ENCODE results near the gene USP50. TPM values are rescaled to one million over a fixed set of nuclear protein-coding genes. Genes with fewer than 3 reads are reported as not detected.

USP50 gene
- total RNA-seq, 1 experiment from 2014 or later, result 0.57 TPM

- Mint-ChIP-seq H3K9me3 (ENCODE audit: unreplicated experiment) (no peaks in the 10 kb centered on the region), H3K36me3 (ENCODE audit: insufficient read depth, unreplicated experiment) (peaks cover 78% of the 10 kb centered on the region), H3K27me3 (ENCODE audit: insufficient read depth, unreplicated experiment) (no peaks in the 10 kb centered on the region), H3K27ac (ENCODE audit: unreplicated experiment) (no peak overlapping the region), H3K4me1 (ENCODE audit: low read depth, unreplicated experiment) (no peaks in the 10 kb centered on the region), H3K4me3 (ENCODE audit: unreplicated experiment) (no peak overlapping the region)
- BruUV-seq (replicated peaks), result no TSS peak
- POLR2A ChIA-PET, result no interaction called here
- Histone ChIP-seq H3K4me3 (ENCODE audit: low read depth, low read length) (no peak overlapping the region), H3K9me3 (no peaks in the 10 kb centered on the region), H3K27me3 (replicated peaks; ENCODE audit: control insufficient read depth, insufficient read depth, low read length) (no peaks in the 10 kb centered on the region), H3K36me3 (ENCODE audit: control insufficient read depth, insufficient read depth, low read length) (no peaks in the 10 kb centered on the region; the same call in 1 of the 2 replicates), H3K4me1 (no peaks in the 10 kb centered on the region)
- DNase-seq, result no peak
- CTCF ChIA-PET, result no interaction called here
- intact Hi-C loops (cut with micrococcal nuclease; ENCODE audit: unreplicated experiment), result no loop called here
- TF ChIP-seq CTCF (IDR thresholded peaks at IDR 0.05; ENCODE audit: insufficient read depth in 1 of 2, low read depth in 1 of 2, low read length in 1 of 2, severe bottlenecking in 1 of 2, unreplicated experiment in 1 of 2), result no peak
Observed at GRCh38 chr15:50556642-50557371, 10.3 kb upstream of the USP50 start.

- H3K27me3 ChIP-seq (replicated peaks; ENCODE audit: control insufficient read depth, insufficient read depth, low read length), result no peaks in the 10 kb centered on the region
- no peaks in the 10 kb centered on the region for H3K27me3 Mint-ChIP-seq (ENCODE audit: insufficient read depth, unreplicated experiment)
- H3K27ac Mint-ChIP-seq (ENCODE audit: unreplicated experiment), result no peak overlapping the region
- no TSS peak for BruUV-seq (replicated peaks)
- no peaks in the 10 kb centered on the region for H3K4me1 ChIP-seq
- H3K9me3 Mint-ChIP-seq (ENCODE audit: unreplicated experiment), result no peaks in the 10 kb centered on the region
- no peaks in the 10 kb centered on the region for H3K9me3 ChIP-seq
- ChIA-PET CTCF (no interaction called here), POLR2A (no interaction called here)
- intact Hi-C loops (cut with micrococcal nuclease; ENCODE audit: unreplicated experiment), result no loop called here
- no peak overlapping the region for H3K4me3 Mint-ChIP-seq (ENCODE audit: unreplicated experiment)
- peaks cover 55% of the 10 kb centered on the region for H3K36me3 Mint-ChIP-seq (ENCODE audit: insufficient read depth, unreplicated experiment)
- H3K36me3 ChIP-seq (ENCODE audit: control insufficient read depth, insufficient read depth, low read length), result no peaks in the 10 kb centered on the region; the same call in 1 of the 2 replicates
- H3K4me1 Mint-ChIP-seq (ENCODE audit: low read depth, unreplicated experiment), result no peaks in the 10 kb centered on the region
- no peak overlapping the region for H3K4me3 ChIP-seq (ENCODE audit: low read depth, low read length)
- TF ChIP-seq CTCF (IDR thresholded peaks at IDR 0.05; ENCODE audit: insufficient read depth in 1 of 2, low read depth in 1 of 2, low read length in 1 of 2, severe bottlenecking in 1 of 2, unreplicated experiment in 1 of 2), result no peak
- no peak for DNase-seq
Observed at GRCh38 chr15:50552238-50552637, 5.8 kb upstream of the USP50 start.

DNA sequence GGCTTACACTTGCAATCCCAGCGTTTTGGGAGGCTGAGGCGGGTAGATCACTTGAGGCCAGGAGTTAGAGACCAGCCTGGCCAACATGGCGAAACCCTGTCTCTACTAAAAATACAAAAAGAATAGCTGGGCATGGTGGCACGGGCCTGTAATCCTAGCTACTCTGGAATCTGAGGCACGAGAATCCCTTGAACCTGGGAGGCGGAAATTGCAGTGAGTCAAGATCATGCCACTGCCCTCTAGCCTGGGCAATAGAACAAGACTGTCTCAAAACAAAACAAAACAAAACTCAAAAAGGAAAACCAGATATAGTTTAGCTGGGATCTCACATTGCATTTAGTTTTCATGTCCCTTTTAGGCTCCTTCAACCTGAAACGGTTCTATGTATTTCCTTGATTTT is 2.9 kb upstream of the USP50 start:
- no TSS peak for BruUV-seq (replicated peaks)
- Histone ChIP-seq H3K4me1 (no peaks in the 10 kb centered on the region), H3K4me3 (ENCODE audit: low read depth, low read length) (no peak overlapping the region), H3K36me3 (ENCODE audit: control insufficient read depth, insufficient read depth, low read length) (no peaks in the 10 kb centered on the region), H3K9me3 (no peaks in the 10 kb centered on the region), H3K27me3 (replicated peaks; ENCODE audit: control insufficient read depth, insufficient read depth, low read length) (no peaks in the 10 kb centered on the region)
- H3K4me1 Mint-ChIP-seq (ENCODE audit: low read depth, unreplicated experiment), result no peaks in the 10 kb centered on the region
- H3K36me3 Mint-ChIP-seq (ENCODE audit: insufficient read depth, unreplicated experiment), result peaks cover 30% of the 10 kb centered on the region
- H3K9me3 Mint-ChIP-seq (ENCODE audit: unreplicated experiment), result no peaks in the 10 kb centered on the region
- POLR2A ChIA-PET, result no interaction called here
- intact Hi-C loops (cut with micrococcal nuclease; ENCODE audit: unreplicated experiment), result loop anchor here (10.0 kb wide), 1 partner anchor 355 kb away; the partner anchor contains the start of gene AP4E1
- no peaks in the 10 kb centered on the region for H3K27me3 Mint-ChIP-seq (ENCODE audit: insufficient read depth, unreplicated experiment)
- no peak for DNase-seq
- no peak overlapping the region for H3K4me3 Mint-ChIP-seq (ENCODE audit: unreplicated experiment)
- TF ChIP-seq CTCF (IDR thresholded peaks at IDR 0.05; ENCODE audit: insufficient read depth in 1 of 2, low read depth in 1 of 2, low read length in 1 of 2, severe bottlenecking in 1 of 2, unreplicated experiment in 1 of 2), result no peak
- CTCF ChIA-PET, result no interaction called here
- no peak overlapping the region for H3K27ac Mint-ChIP-seq (ENCODE audit: unreplicated experiment)

Measured in Caco-2 (cell line).